Endothelial cell of umbilical vein (primary cell): Measurements from ENCODE around the gene MUC13. TPM values are rescaled to one million over a fixed set of nuclear protein-coding genes. Genes with fewer than 3 reads are reported as not detected.

Source experiments
- BruUV-seq: library from RNA; stranded (reverse); fragments of 400-500 nt; replicated peaks from 2 replicates; lab custom pipeline; 2021; lab: Mats Ljungman, UMichigan
- CTCF ChIA-PET: fragments of 300-600, 350-600 bp; sonication (Branson Sonifier 250); formaldehyde crosslinking; loops from one replicate; lab custom pipeline; 2021; ENCODE audit warnings: antibody characterized with exemption, inconsistent platforms; lab: Charles Lee
- POLR2A ChIA-PET: fragments of 300-600, 350-600 bp; sonication (Branson Sonifier 250); formaldehyde crosslinking; loops from one replicate; lab custom pipeline; 2021; ENCODE audit warnings: antibody characterized with exemption, inconsistent platforms; lab: Charles Lee
- DNase-seq: peaks from one replicate; pipeline ENCODE4 v3.0.0-alpha.2; 2011; ENCODE audit warnings: low read depth, low spot score
- FAIRE-seq: peaks from 2 replicates; lab custom pipeline; 2011; peaks lifted over from hg19 to GRCh38; lab: Jason Lieb, UNC
- H2AFZ ChIP-seq: 2 replicates; pipeline ENCODE4 v1.6.0; 2012; ENCODE audit warnings: low read depth, low read length, control low read depth, inconsistent platforms
- H3K27ac ChIP-seq: 2 replicates; pipeline ENCODE4 v1.5.1; 2011; ENCODE audit warnings: low read depth, mild to moderate bottlenecking, control low read depth, low read length, moderate library complexity; ENCODE audit not compliant: insufficient read depth
- H3K27me3 ChIP-seq, 2 experiments: 2 replicates each; pipeline versions ENCODE4 v1.6.0 to v1.6.1; 2011; ENCODE audit warnings: low read length in 2 of 2, mixed read lengths in 1 of 2; ENCODE audit not compliant: control insufficient read depth in 2 of 2, insufficient read depth in 2 of 2
- H3K36me3 ChIP-seq, 2 experiments: 2 replicates in 1 of 2; 3 replicates in 1 of 2; pipeline ENCODE4 v1.5.1; 2011; ENCODE audit warnings: low read length in 2 of 2, mild to moderate bottlenecking in 1 of 2, moderate library complexity in 1 of 2; ENCODE audit not compliant: control insufficient read depth in 2 of 2, insufficient read depth in 2 of 2; ENCODE audit errors: extremely low read depth in 1 of 2
- H3K4me1 ChIP-seq: 3 replicates; pipeline ENCODE4 v1.5.1; 2011; ENCODE audit warnings: mild to moderate bottlenecking, low read length; ENCODE audit not compliant: control insufficient read depth, insufficient read depth; ENCODE audit errors: extremely low read depth
- H3K4me2 ChIP-seq: 2 replicates; pipeline ENCODE4 v1.6.1; 2011; ENCODE audit warnings: low read length, control low read depth, mixed read lengths; ENCODE audit not compliant: insufficient read depth
- H3K4me3 ChIP-seq, 3 experiments: fragments of 200-600 bp in 1 of 3; sonication (generic), shearing (Covaris generic) in 1 of 3; replicated peaks in 1 of 3; 2 replicates each; pipeline ENCODE4 v1.5.1; 2011 to 2016; ENCODE audit warnings: control low read depth in 3 of 3, low read length in 3 of 3, mild to moderate bottlenecking in 2 of 3, inconsistent platforms in 1 of 3, low read depth in 1 of 3, moderate library complexity in 1 of 3; ENCODE audit not compliant: insufficient read depth in 1 of 3
- H3K79me2 ChIP-seq: 2 replicates; pipeline ENCODE4 v1.6.0; 2012; ENCODE audit warnings: low read length, inconsistent platforms; ENCODE audit not compliant: control insufficient read depth, insufficient read depth
- H3K9ac ChIP-seq: replicated peaks from 2 replicates; pipeline ENCODE3; 2011; ENCODE audit warnings: low read length, control low read depth; ENCODE audit not compliant: insufficient read depth; ENCODE audit errors: extremely low read depth
- H3K9me1 ChIP-seq: replicated peaks from 3 replicates; pipeline ENCODE4 v1.6.0; 2011; ENCODE audit warnings: mild to moderate bottlenecking, low read length; ENCODE audit not compliant: control insufficient read depth, insufficient read depth; ENCODE audit errors: extremely low read depth
- H3K9me3 ChIP-seq: replicated peaks from 2 replicates; pipeline ENCODE4 v1.5.1; 2012; ENCODE audit warnings: low read length, inconsistent platforms; ENCODE audit not compliant: control insufficient read depth, insufficient read depth
- H4K20me1 ChIP-seq: replicated peaks from 2 replicates; pipeline ENCODE3; 2011; ENCODE audit warnings: mild to moderate bottlenecking, low read length; ENCODE audit not compliant: control insufficient read depth, insufficient read depth; ENCODE audit errors: extremely low read depth
- CTCF ChIP-seq, 2 donors: IDR thresholded peaks; 1 replicate in 1 of 2; 2 replicates in 1 of 2; pipeline ENCODE4 v1.5.1; 2011; ENCODE audit warnings: low read length in 2 of 2, mild to moderate bottlenecking in 2 of 2, moderate library complexity in 2 of 2, control low read depth in 1 of 2, inconsistent platforms in 1 of 2, low read depth in 1 of 2; ENCODE audit not compliant: insufficient read depth in 1 of 2; ENCODE audit errors: extremely low read depth in 1 of 2
- EZH2 ChIP-seq: IDR thresholded peaks from 2 replicates; pipeline ENCODE4 v1.6.1; 2012; ENCODE audit warnings: borderline replicate concordance, low read depth, mild to moderate bottlenecking, moderate library complexity, low read length, inconsistent platforms; ENCODE audit not compliant: severe bottlenecking
- FOS ChIP-seq: IDR thresholded peaks from 2 replicates; pipeline ENCODE4 v1.6.1; 2011; ENCODE audit warnings: mild to moderate bottlenecking, low read length, moderate library complexity, borderline replicate concordance; ENCODE audit not compliant: insufficient read depth
- GATA2 ChIP-seq: IDR thresholded peaks from 2 replicates; pipeline ENCODE4 v1.7.0; 2011; ENCODE audit warnings: low read depth, mild to moderate bottlenecking, moderate library complexity, mixed read lengths, low read length; ENCODE audit not compliant: insufficient read length, insufficient read depth
- JUN ChIP-seq: IDR thresholded peaks from 2 replicates; pipeline ENCODE4 v1.6.1; 2011; ENCODE audit warnings: borderline replicate concordance, low read depth; ENCODE audit not compliant: insufficient read length, insufficient read depth
- MAX ChIP-seq: IDR thresholded peaks from 2 replicates; pipeline ENCODE4 v1.6.1; 2011; ENCODE audit not compliant: insufficient read depth, insufficient read length
- MYC ChIP-seq: IDR thresholded peaks from one replicate; pipeline ENCODE4 v1.6.1; 2011; ENCODE audit warnings: mild to moderate bottlenecking, low read depth, low read length
- POLR2A ChIP-seq: IDR thresholded peaks from 2 replicates; pipeline ENCODE4 v1.6.1; 2012; ENCODE audit warnings: low read depth, mild to moderate bottlenecking, control low read depth, low read length
- POLR2AphosphoS5 ChIP-seq: IDR thresholded peaks from 2 replicates; pipeline ENCODE4 v1.6.1; 2012; ENCODE audit warnings: low read depth, mild to moderate bottlenecking, control low read depth, low read length, moderate library complexity; ENCODE audit not compliant: insufficient read depth
- dilution Hi-C: fragments of 300-500 bp; cut with MboI; formaldehyde crosslinking; loops from one replicate; pipeline ENCODE4 v1.15.0; 2019; ENCODE audit warnings: low sequenced_read_pairs; ENCODE audit not compliant: extremely low pct_ligation_motif_present
- intact Hi-C: fragments of 100-400 bp; cut with micrococcal nuclease; formaldehyde crosslinking; loops from one replicate; pipeline ENCODE4 v1.10.0; 2022
- polyA plus RNA-seq, 4 experiments: library from polyadenylated mRNA; depleted of rRNA in 3 of 4; stranded (reverse) in 3 of 4; unstranded in 1 of 4; fragments of >200 nt; gene quantifications; 2 replicates each; pipeline versions ENCODE4 v1.2.1 to v1.2.3, GENCODE V29; 2011 to 2012; ENCODE audit warnings: missing spikeins in 1 of 4
- total RNA-seq: library from RNA; stranded (reverse); gene quantifications from 2 replicates; pipeline ENCODE4 v1.2.3, GENCODE V29; 2021

Gene MUC13
- total and polyA plus RNA-seq, 2 donors (not counting 3 experiments of a cell fraction or from before 2014, with no cell fraction given) = not detected

DNA sequence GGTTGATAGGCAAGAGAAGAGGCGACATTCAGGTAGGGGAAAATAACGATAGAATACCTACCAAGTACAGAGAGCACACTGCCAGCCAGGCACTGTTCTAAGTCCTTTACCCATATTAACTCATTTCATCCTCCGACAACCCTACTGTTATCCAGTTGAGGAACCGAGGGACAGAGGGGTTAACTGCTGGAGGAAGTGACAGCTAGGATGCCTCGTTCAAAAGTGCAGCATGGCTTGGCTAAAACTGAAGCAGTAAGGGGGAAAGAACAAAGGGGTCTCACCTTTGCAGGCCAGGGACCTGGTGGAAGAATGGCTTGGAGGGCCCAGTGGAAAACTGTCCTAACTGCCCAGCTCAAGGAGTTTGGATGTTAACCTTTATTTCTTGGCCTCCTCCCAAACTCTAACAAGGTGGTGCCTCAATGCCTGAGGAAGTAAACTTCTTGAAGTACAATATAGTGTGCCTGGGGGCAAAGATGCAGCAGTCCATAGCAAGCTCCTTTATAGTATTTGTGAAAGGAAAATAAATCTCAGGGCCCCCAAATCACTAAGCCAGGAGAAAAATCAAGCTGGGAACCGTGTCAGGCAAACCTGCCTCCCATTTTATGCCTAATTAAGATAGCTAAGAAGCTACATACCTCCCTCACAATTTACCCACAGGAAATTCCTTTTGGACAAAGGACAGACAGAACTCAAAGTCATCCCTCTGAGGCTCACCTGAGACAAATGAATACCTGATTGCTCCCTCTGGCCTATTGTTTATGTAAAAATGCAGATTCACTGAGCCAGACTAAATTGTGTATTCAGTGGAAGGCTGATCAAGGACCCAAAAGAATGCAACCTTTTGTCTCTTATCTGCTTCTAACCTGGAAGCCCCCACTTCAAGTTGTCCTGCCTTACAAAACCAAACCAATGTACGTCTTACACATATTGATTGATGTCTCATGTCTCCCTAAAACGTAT lies 45.8 kb downstream of the MUC13 start:
- Histone ChIP-seq H3K27me3 (no peaks in the 10 kb centered on the region), H3K9me1 (no peaks in the 10 kb centered on the region), H4K20me1 (no peaks in the 10 kb centered on the region), H3K79me2 (peaks cover 10% of the 10 kb centered on the region), H3K36me3 (no peaks in the 10 kb centered on the region), H3K4me2 (no peak overlapping the region), H3K9ac (no peak overlapping the region), H3K4me3 (no peak overlapping the region), H3K27ac (no peak overlapping the region), H3K9me3 (no peaks in the 10 kb centered on the region), H3K4me1 (peaks cover 22% of the 10 kb centered on the region), H2AFZ (no peak overlapping the region)
- DNase-seq (no peak), FAIRE-seq (no peak)
- BruUV-seq = no TSS peak
- intact Hi-C loops = no loop called here
- ChIA-PET CTCF (interaction anchor here (1.2 to 5.9 kb wide), 5 partner anchors 12 to 127 kb away, joined by 4 to 56 read pairs (median 28); no protein-coding TSS in a partner anchor), POLR2A (no interaction called here)
- no peak for TF ChIP-seq CTCF (IDR thresholded peaks at IDR 0.05; ENCODE audit: extremely low read depth in 1 of 2, insufficient read depth in 1 of 2, low read depth in 1 of 2, low read length in 2 of 2)
- TF ChIP-seq POLR2A = no peak
- dilution Hi-C loops = loop anchor here (25.0 kb wide), 1 partner anchor 126 kb away; no protein-coding TSS in a partner anchor

- Histone ChIP-seq H3K4me3 (no peak overlapping the region), H2AFZ (no peak overlapping the region)
- CTCF ChIA-PET = interaction anchor here (0.7 to 5.9 kb wide), 5 partner anchors 13 to 128 kb away, joined by 4 to 56 read pairs (median 20); no protein-coding TSS in a partner anchor
Measured at GRCh38 chr3:124887932-124888298, 46.6 kb downstream of the MUC13 start.

More at GRCh38 chr3:124887932-124888298, 46.6 kb downstream of the MUC13 start:
- no peaks in the 10 kb centered on the region for H3K9me3 ChIP-seq
- TF ChIP-seq POLR2AphosphoS5 (no peak), FOS (no peak), EZH2 (no peak), CTCF (IDR thresholded peaks at IDR 0.05; ENCODE audit: extremely low read depth in 1 of 2, insufficient read depth in 1 of 2, low read depth in 1 of 2, low read length in 2 of 2) (no peak), MYC (no peak), JUN (no peak), GATA2 (no peak), POLR2A (no peak), MAX (no peak)
- H3K9ac ChIP-seq = no peak overlapping the region
- H3K4me2 ChIP-seq = no peak overlapping the region
- DNase-seq (no peak), FAIRE-seq (no peak)
- H4K20me1 ChIP-seq = no peaks in the 10 kb centered on the region
- peaks cover 23% of the 10 kb centered on the region for H3K4me1 ChIP-seq
- BruUV-seq = no TSS peak
- no peaks in the 10 kb centered on the region for H3K9me1 ChIP-seq
- H3K27ac ChIP-seq = no peak overlapping the region
- POLR2A ChIA-PET = interaction anchor here (1.0 kb wide), 1 partner anchor 117 kb away, joined by 3 read pairs; no protein-coding TSS in a partner anchor
- no peaks in the 10 kb centered on the region for H3K27me3 ChIP-seq
- intact Hi-C loops = loop anchor here (1.0 to 2.0 kb wide), 5 partner anchors 9 to 127 kb away; no protein-coding TSS in a partner anchor
- H3K79me2 ChIP-seq = peaks cover 10% of the 10 kb centered on the region
- H3K36me3 ChIP-seq = no peaks in the 10 kb centered on the region
- dilution Hi-C loops = loop anchor here (25.0 kb wide), 1 partner anchor 126 kb away; no protein-coding TSS in a partner anchor
